ENCODE measurements around the gene ST6GAL1.

GRCh38 chr3:187084580-187084979 lies 154.3 kb downstream of the ST6GAL1 start:
- TF ChIP-seq, protein P1, sequence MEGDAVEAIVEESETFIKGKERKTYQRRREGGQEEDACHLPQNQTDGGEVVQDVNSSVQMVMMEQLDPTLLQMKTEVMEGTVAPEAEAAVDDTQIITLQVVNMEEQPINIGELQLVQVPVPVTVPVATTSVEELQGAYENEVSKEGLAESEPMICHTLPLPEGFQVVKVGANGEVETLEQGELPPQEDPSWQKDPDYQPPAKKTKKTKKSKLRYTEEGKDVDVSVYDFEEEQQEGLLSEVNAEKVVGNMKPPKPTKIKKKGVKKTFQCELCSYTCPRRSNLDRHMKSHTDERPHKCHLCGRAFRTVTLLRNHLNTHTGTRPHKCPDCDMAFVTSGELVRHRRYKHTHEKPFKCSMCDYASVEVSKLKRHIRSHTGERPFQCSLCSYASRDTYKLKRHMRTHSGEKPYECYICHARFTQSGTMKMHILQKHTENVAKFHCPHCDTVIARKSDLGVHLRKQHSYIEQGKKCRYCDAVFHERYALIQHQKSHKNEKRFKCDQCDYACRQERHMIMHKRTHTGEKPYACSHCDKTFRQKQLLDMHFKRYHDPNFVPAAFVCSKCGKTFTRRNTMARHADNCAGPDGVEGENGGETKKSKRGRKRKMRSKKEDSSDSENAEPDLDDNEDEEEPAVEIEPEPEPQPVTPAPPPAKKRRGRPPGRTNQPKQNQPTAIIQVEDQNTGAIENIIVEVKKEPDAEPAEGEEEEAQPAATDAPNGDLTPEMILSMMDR (conservative IDR thresholded peaks at IDR 0.05): no peak
- TF ChIP-seq EZH2 (IDR thresholded peaks at IDR 0.05; ENCODE audit: low read depth): no peak

Measured in PC-9 (cell line).